Measurements from ENCODE around the gene SGO2.
"Not testable (repeated sequence)": the region's sequence is repeated elsewhere in the genome, so short reads cannot be mapped to it uniquely, and the experiment has no call there.

The SGO2 gene

DNA sequence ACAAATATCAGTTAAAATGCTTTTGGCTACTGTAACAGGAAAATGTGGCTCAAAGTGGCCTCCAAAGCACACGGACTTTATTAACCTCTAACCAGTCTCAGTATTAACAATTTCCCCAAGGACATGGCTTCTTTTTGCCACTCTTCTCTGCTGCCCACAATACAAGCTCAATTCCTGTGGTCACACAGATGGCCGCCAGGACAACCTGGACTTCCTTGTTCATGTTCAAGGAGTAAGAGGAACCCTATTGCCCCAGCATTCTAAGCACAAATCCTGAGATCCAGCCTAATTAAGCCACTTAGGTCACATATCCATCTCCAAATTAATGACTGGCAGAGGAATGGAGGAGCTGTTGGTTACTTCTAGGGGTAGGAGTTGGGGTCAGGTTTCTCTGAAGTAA lies 98.0 kb downstream of the SGO2 start:
- no peak for DNase-seq (ENCODE audit: low spot score)

- DNase-seq (ENCODE audit: low spot score): no peak
Measured at GRCh38 chr2:200624658-200625057, 98.7 kb downstream of the SGO2 start.

DNA sequence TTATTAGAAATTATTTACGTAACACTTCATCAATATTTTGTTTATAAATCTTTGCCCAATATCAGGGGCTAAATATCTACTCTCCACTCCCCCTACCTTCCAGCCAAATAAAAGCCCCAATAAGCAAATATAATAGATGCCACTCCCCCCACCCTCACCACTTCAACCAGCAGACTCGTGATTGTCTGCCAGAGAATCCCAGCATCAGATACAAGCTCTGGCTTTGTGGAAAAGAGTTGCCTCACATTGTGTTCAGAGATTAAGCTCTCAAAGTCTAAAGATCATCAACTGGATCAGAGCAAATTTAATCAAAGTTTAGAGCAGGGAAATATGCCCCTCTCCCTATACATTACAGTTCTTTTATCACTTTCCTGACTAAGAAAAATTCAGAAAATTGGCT lies 99.3 kb downstream of the SGO2 start:
- DNase-seq (ENCODE audit: low spot score): no peak

- DNase-seq (ENCODE audit: low spot score): no peak
Measured at GRCh38 chr2:200625958-200626363, 100.0 kb downstream of the SGO2 start.

DNA sequence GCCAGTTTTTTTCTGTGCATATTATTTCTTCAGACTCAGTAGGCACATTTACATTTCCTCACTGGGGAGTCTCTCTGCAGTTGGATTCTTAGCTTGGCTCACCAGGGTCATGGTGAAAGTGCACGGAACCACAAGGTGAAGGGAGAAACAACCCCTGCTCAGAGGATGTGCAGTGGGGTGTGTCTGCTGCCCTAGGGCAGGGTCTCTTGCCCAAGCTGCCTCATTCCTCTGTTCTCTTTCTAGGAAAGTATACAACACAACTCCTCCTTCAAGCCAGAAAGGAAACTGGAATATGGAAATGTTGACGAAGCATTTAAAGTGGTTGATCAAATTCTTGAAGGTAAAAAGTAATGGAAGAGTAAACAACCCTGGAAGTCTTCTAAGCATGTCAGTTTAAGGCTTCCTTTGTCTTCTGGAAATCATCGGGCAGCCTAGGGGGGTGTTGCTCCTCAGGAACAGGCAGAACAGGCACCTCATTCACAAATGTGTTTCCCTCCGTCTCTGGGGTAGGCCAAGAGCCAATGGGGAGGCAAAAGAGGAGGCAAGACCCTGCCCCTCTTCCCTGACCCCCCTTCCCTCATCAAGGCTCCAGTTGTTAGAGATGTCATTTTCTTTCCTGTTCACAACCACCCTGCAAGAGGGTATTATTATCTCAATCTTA lies 101.2 kb downstream of the SGO2 start:
- no peak for DNase-seq (ENCODE audit: low spot score)

- not testable (repeated sequence) for DNase-seq (ENCODE audit: low spot score)
Measured at GRCh38 chr2:200628461-200628860, 102.5 kb downstream of the SGO2 start.

GRCh38 chr2:200631287-200631686 lies 105.3 kb downstream of the SGO2 start:
- DNase-seq (ENCODE audit: low spot score): no peak

Data from kidney capillary endothelial cell (primary cell).